GM18951 (cell line): ENCODE data around the gene OR1I1.

Experiments used
- POLR2A ChIP-seq: IDR thresholded peaks from 4 replicates; pipeline ENCODE4 v1.6.1; 2011; ENCODE audit warnings: mild to moderate bottlenecking; ENCODE audit not compliant: insufficient read length, insufficient read depth; ENCODE audit errors: extremely low read depth
- in situ Hi-C: fragments of 300-500 bp; cut with MboI; formaldehyde crosslinking; loops from one replicate; pipeline ENCODE4 v1.12.0; 2022; ENCODE audit warnings: low sequenced_read_pairs, mixed read lengths, inconsistent platforms; ENCODE audit not compliant: unreplicated experiment

The OR1I1 gene

DNA sequence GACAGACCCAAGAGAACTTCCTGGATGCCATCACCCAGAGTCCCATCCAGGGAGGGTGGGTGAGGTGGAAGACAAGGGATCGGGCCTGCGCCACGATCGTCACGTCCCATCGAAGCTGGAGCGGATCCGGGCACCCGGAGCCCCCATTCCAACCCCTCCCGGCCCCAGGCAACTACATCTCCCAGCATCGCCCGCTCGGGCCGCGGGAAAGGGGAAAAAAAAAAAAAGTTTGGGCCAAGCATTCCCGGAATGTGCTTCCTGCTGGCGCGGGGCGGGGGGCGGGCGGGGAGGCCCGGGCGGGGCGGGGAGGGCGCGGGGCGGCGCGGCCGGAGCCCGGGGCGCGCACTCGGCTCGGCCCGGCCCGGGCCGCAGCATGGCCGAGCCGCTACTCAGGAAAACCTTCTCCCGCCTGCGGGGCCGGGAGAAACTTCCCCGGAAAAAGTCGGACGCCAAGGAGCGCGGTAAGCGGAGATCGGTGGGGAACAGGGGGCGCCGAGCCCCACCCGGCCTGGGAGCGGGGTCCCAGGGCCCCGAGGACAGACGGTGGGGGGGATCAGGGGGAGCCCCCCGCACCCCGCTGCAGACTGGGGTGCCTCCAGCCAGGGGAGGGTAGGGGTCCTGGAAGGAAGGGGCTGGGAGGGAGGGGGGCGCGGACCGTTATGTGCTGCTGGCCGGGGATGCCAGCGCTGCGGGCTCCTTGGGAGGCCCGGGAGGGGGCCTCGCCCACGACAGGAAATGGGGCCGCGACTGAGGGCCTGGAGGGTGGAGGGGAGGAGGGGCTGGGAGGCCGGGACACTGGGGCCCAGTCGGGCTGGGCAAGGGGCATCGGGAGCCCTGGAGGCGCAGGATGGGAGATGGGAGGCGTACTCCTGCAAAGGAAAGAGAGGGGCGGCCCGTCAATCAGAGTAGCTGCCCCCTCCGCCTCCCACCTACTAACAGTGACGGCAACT, 25.3 kb downstream of the OR1I1 start, which contains the start of gene SYDE1:
TSS of gene SYDE1 (plus strand) at position 341 of the 950 bp plus-strand sequence. CDS start at position 374, 33 bp downstream.
- in situ Hi-C loops = no loop called here
- no peak for TF ChIP-seq POLR2A

GRCh38 chr19:15108145-15108844, 26.3 kb downstream of the OR1I1 start:
- in situ Hi-C loops = no loop called here

DNA sequence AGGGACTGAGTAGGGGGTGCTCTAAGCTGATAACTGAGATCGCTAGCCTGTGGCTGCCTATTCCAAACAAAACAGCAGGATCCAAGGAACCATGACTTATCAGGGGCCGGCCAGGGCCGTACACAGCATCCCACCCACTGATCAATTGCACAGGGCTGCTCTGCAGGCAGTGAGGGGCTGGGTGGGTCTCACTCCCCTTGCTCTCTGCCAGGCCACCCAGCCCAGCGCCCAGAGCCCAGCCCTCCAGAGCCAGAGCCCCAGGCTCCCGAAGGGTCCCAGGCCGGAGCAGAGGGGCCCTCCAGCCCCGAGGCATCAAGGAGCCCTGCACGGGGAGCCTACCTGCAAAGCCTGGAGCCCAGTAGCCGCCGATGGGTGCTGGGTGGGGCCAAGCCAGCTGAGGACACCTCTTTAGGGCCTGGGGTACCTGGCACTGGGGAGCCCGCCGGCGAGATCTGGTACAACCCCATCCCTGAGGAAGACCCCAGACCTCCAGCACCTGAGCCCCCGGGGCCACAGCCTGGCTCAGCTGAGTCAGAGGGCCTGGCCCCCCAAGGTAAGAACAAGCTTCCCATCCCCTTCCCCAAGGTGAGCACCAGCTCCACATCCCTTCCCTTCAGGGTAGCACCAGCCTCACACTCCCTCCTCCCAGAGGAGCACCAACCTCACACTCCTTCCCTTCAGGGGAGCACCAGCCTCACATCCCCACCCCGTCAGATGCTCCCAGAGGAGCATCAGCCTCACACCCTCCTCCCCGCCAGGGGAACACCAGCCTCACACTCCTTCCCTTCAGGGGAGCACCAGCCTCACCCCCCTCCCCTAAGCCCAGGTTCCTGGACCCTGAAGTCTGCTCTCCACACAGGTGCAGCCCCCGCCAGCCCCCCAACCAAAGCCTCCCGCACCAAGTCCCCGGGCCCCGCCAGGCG, 27.1 kb downstream of the OR1I1 start:
- in situ Hi-C loops = no loop called here
- TF ChIP-seq POLR2A = no peak

More at GRCh38 chr19:15108145-15108844, 26.3 kb downstream of the OR1I1 start:
- TF ChIP-seq POLR2A = no peak

DNA sequence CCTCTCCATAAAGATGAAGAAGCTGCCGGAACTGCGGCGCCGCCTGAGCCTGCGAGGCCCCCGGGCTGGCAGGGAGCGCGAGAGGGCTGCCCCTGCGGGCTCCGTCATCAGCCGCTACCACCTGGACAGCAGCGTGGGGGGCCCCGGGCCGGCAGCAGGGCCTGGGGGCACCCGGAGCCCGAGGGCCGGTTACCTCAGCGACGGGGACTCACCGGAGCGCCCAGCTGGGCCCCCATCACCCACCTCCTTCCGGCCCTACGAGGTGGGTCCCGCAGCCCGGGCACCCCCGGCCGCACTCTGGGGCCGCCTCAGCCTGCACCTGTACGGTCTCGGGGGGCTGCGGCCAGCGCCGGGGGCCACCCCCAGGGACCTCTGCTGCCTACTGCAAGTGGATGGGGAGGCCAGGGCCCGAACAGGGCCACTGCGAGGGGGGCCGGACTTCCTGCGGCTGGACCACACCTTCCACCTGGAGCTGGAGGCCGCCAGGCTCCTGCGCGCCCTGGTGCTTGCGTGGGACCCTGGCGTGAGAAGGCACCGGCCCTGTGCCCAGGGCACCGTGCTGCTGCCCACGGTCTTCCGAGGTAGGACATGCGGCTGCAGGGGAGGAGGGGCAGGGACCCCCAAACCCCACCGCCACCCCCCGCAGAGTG, 27.9 kb downstream of the OR1I1 start:
- in situ Hi-C loops = no loop called here
- TF ChIP-seq POLR2A = no peak

DNA sequence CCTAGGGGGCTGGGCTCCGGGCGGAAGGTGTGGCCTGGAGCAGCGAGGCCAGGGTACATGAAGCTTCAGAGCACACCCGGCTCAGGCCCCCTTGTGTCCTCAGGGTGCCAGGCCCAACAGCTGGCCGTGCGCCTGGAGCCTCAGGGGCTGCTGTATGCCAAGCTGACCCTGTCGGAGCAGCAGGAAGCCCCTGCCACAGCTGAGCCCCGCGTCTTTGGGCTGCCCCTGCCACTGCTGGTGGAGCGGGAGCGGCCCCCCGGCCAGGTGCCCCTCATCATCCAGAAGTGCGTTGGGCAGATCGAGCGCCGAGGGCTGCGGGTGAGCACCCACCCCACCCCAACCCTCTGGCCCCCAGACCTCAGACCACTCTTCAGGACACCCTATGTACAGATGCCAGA, 28.4 kb downstream of the OR1I1 start:
- in situ Hi-C loops = no loop called here
- no peak for TF ChIP-seq POLR2A

- no peak for TF ChIP-seq POLR2A
- in situ Hi-C loops = no loop called here
These were observed 29.7 kb downstream of the OR1I1 start for GRCh38 chr19:15111758-15112157.

DNA sequence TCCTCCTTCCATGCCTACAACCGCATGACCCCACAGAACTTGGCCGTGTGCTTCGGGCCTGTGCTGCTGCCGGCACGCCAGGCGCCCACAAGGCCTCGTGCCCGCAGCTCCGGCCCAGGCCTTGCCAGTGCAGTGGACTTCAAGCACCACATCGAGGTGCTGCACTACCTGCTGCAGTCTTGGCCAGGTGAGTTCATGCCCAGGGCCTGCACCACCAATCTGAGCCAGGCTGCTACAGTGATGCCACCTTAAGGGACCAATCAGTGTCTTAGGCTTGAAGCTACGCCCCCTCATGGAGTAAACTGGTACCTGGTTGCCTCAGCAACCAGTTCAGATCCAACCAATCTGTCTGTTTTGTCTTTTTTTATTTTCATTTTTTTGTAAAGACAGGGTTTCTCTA, 30.4 kb downstream of the OR1I1 start:
- in situ Hi-C loops = no loop called here

GRCh38 chr19:15113245-15114152, 31.5 kb downstream of the OR1I1 start:
- in situ Hi-C loops = no loop called here

More for the DNA sequence above, 30.4 kb downstream of the OR1I1 start:
- no peak for TF ChIP-seq POLR2A

GRCh38 chr19:15114153-15114540, 32.1 kb downstream of the OR1I1 start:
- in situ Hi-C loops = no loop called here
- TF ChIP-seq POLR2A = no peak

More at GRCh38 chr19:15113245-15114152, 31.5 kb downstream of the OR1I1 start:
- TF ChIP-seq POLR2A = peak; percentile 17

DNA sequence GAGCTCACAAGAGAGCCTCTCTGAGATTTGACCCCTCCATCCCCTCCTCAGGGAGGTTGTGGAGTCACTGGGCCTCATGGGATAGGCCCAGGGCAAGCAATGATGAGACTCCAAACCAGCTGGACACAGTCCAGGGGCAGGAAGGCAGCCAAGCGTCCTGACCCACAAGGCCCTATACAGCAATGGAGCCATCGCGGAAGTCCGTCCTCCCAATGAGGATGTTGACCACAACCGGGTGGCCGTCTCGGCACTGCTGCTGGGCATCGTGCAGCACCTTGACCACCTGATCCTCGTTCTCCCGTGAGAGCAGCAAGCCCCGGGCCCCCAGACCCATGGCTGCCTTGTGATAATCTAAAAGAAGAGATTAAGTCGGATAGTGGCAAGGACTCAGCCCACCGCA, 33.1 kb downstream of the OR1I1 start:
- in situ Hi-C loops = no loop called here
- TF ChIP-seq POLR2A = no peak
